Ovary (tissue), 3 donors: Measurements from ENCODE around the gene ABCA2.

ENCODE experiments used
- CTCF ChIP-seq, 3 donors: fragments of 450-650 bp in 2 of 3; fragments of 200-600 bp in 1 of 3; IDR thresholded peaks; one replicate each; pipeline versions ENCODE4 v1.5.1 to v1.8.0; 2016 to 2022; ENCODE audit warnings: antibody characterized with exemption in 3 of 3, mild to moderate bottlenecking in 1 of 3
- POLR2A ChIP-seq: fragments of 450-650 bp; IDR thresholded peaks from one replicate; pipeline ENCODE4 v1.6.1; 2017; ENCODE audit warnings: antibody characterized with exemption, mild to moderate bottlenecking, moderate library complexity
- donor health status: DM: no; HTN: no; CAD: no.

GRCh38 chr9:137002646-137003041 lies 25.4 kb downstream of the ABCA2 start:
- TF ChIP-seq POLR2A (no peak), CTCF (IDR thresholded peaks at IDR 0.05) (no peak)
